ENCODE data around the gene GRIN2C.
"Not testable (repeated sequence)": the region's sequence is repeated elsewhere in the genome, so short reads cannot be mapped to it uniquely, and the experiment has no call there.

GRIN2C gene

GRCh38 chr17:74859459-74860228 lies at the start of gene GRIN2C:
Gene GRIN2C (minus strand): TSS chr17:74859885. CDS start chr17:74855092, 4,793 bp downstream.
- DNase-seq (ENCODE audit: low spot score) = no peak

GRCh38 chr17:74909097-74909496 lies 49.4 kb upstream of the GRIN2C start:
- not testable (repeated sequence) for DNase-seq (ENCODE audit: low spot score)

- DNase-seq (ENCODE audit: low spot score) = no peak
These were observed 47.3 kb upstream of the GRIN2C start for GRCh38 chr17:74907012-74907411.

GRCh38 chr17:74906214-74906793 lies 46.6 kb upstream of the GRIN2C start:
- DNase-seq (ENCODE audit: low spot score) = not testable (repeated sequence)

GRCh38 chr17:74904687-74905409 lies 45.2 kb upstream of the GRIN2C start:
- DNase-seq (ENCODE audit: low spot score) = no peak

DNA sequence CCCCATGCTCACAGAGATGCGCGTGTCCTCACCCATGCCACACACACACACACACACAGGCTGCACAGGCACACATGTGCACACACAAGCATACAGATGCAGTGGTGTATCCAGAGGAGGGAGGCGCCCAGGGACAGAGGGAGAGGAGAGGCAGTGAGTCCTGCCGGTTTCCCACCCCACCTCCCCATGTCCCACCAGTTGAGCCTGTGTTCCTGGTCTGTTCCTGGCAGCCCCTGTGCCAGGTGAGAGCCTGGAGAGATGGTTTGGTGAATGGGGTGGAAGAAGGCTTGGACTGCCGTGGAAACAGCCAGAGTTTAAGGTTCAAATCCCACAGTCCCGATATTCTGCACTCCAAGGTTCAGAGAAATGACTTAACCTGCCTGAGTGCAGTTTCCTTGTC lies 44.0 kb upstream of the GRIN2C start:
- no peak for DNase-seq (ENCODE audit: low spot score)

GRCh38 chr17:74903034-74903433 lies 43.3 kb upstream of the GRIN2C start:
- no peak for DNase-seq (ENCODE audit: low spot score)

GRCh38 chr17:74901353-74902135 lies 41.9 kb upstream of the GRIN2C start:
- DNase-seq (ENCODE audit: low spot score) = no peak

GRCh38 chr17:74900208-74900607 lies 40.5 kb upstream of the GRIN2C start:
- DNase-seq (ENCODE audit: low spot score) = no peak

- DNase-seq (ENCODE audit: low spot score) = no peak
These were observed 38.8 kb upstream of the GRIN2C start for GRCh38 chr17:74898376-74898946.

DNA sequence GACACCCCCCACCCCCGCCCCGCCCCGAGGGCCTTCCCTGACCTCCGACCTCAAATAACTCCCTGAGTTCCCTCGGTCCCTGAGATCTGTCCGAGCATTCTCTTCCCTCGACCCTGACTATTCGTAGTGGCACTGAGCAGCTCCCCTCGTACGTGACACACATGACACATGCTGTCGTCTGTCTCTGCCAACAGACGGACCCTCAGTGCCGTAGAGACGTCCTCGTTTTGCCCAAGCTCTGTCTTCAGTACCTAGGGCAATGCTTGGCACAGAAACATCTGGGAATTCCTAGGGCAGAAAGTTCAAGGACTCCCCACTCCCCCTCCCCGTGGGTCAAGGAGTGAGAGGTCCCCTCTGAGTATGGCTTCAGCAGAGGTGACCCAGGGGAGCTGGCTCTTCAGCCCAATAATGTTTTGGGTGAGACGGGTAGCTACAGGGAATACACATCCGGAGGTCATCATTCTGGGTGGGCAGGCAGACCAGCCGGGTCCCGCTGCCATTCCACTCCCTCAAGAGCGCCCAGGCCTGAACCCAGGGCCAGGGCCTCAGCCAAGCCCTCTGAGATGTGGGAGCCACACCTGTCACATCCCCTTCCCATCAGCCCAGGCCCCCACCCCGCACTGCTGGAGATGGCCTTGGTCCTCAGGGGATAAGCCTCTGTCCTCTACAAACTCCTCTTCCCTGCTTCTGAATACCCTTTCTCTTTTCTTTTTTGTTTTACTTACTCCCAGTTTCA lies 34.4 kb upstream of the GRIN2C start:
- DNase-seq (ENCODE audit: low spot score) = no peak

- DNase-seq (ENCODE audit: low spot score) = no peak
These were observed 33.6 kb upstream of the GRIN2C start, which contains the start of gene FADS6 for GRCh38 chr17:74892974-74893911. Gene FADS6 (minus strand): TSS chr17:74893633. CDS start chr17:74893595, 38 bp downstream.

GRCh38 chr17:74892013-74892841 lies 32.5 kb upstream of the GRIN2C start:
- DNase-seq (ENCODE audit: low spot score) = no peak

DNA sequence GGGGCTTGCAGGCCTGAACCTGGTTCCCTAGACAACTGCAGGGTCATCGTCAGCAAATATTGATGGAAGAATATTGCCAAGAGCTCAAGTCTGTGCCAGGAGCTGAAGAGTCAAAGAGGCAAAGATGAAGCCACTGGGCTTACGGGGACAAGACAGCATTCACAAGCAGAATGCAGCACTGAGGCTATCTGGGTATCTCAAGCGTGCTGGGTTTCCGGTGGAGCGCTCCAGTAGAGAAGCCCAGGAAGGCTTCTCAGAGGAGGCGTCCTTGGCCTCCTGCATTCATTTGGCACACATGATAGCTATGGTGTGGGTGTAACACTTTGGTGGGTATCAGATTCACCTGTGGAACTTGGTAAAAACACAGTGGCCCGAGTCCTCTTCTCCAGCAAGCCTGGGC lies 30.9 kb upstream of the GRIN2C start:
- DNase-seq (ENCODE audit: low spot score) = no peak

DNA sequence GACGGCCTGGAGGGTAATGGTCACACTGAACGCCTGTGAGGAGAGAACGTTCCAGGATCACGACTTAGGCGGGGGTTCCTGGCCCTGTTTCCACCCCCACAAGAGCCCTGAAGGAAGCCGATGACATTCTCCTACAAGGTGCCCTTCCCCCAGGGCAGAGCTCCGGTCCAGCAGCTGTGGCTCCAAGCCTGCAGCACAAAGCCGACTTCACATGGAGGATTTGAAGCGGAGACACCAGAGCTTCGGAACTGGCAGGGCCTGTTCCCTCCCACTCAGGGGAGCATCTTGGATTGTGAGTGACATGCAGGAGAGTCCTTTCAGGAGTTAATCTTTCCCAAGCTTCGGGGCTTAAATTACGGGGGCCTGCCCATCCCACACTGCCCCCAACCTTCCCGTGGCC lies 28.8 kb upstream of the GRIN2C start:
- DNase-seq (ENCODE audit: low spot score) = no peak

GRCh38 chr17:74883241-74883745 lies 23.6 kb upstream of the GRIN2C start:
- no peak for DNase-seq (ENCODE audit: low spot score)

GRCh38 chr17:74882517-74883240 lies 23.0 kb upstream of the GRIN2C start:
- no peak for DNase-seq (ENCODE audit: low spot score)

GRCh38 chr17:74881073-74881472 lies 21.4 kb upstream of the GRIN2C start:
- DNase-seq (ENCODE audit: low spot score) = no peak
